B cell (primary cell): ENCODE results near the gene CCR9. TPM values are rescaled to one million over a fixed set of nuclear protein-coding genes. Genes with fewer than 3 reads are reported as not detected.

ENCODE experiments used
- ATAC-seq: fragments of 200-7000 bp; cut with Tn5 transposase; one replicate; pipeline ENCODE4 v1.10.0; 2021; ENCODE audit warnings: low read depth, mild to moderate bottlenecking, moderate number of reproducible peaks, moderate library complexity
- CTCF ChIA-PET: fragments of 350-600 bp; sonication (Branson Sonifier 250); formaldehyde crosslinking; loops from one replicate; lab custom pipeline; 2021; ENCODE audit warnings: antibody characterized with exemption, inconsistent platforms; lab: Charles Lee
- POLR2A ChIA-PET: fragments of 350-600 bp; sonication (Branson Sonifier 250); formaldehyde crosslinking; loops from one replicate; lab custom pipeline; 2021; ENCODE audit warnings: antibody characterized with exemption; lab: Charles Lee
- DNase-seq: peaks from one replicate; pipeline ENCODE4 v3.0.0; 2013
- H2AFZ ChIP-seq: 2 replicates; pipeline ENCODE4 v1.6.1; 2012; ENCODE audit warnings: mild to moderate bottlenecking, low read depth, low read length; ENCODE audit not compliant: insufficient read depth, poor library complexity, severe bottlenecking
- H3K27ac ChIP-seq, 2 donors: 1 replicate in 1 of 2; 2 replicates in 1 of 2; pipeline ENCODE4 v1.5.1; 2012 to 2013; ENCODE audit warnings: low read length in 2 of 2, mild to moderate bottlenecking in 2 of 2, moderate library complexity in 1 of 2
- H3K27me3 ChIP-seq, 4 experiments: fragments of 200-600 bp in 1 of 4; sonication (generic) in 1 of 4; replicated peaks in 1 of 4; 1 replicate in 2 of 4; 2 replicates in 2 of 4; pipeline versions ENCODE4 v1.6.1 to v1.7.0; 2013 to 2016; ENCODE audit warnings: low read length in 3 of 4, mild to moderate bottlenecking in 2 of 4, mixed read lengths in 1 of 4, moderate library complexity in 1 of 4; ENCODE audit not compliant: insufficient read depth in 4 of 4, control insufficient read depth in 3 of 4; ENCODE audit errors: control extremely low read depth in 1 of 4
- H3K36me3 ChIP-seq, 2 experiments: replicated peaks in 1 of 2; 1 replicate in 1 of 2; 2 replicates in 1 of 2; pipeline versions ENCODE4 v1.6.1 to v1.7.1; 2013; ENCODE audit warnings: low read length in 1 of 2; ENCODE audit not compliant: insufficient read depth in 2 of 2, control insufficient read depth in 1 of 2; ENCODE audit errors: control extremely low read depth in 1 of 2, extremely low read depth in 1 of 2
- H3K4me1 ChIP-seq, 2 donors: fragments of 200-600 bp in 1 of 2; sonication (generic) in 1 of 2; 1 replicate in 1 of 2; 2 replicates in 1 of 2; pipeline versions ENCODE4 v1.5.1 to v1.6.1; 2013 to 2017; ENCODE audit warnings: low read length in 2 of 2; ENCODE audit not compliant: control insufficient read depth in 2 of 2, insufficient read depth in 2 of 2
- H3K4me2 ChIP-seq: replicated peaks from 2 replicates; pipeline ENCODE3; 2012; ENCODE audit warnings: mild to moderate bottlenecking, low read depth, low read length; ENCODE audit not compliant: poor library complexity, severe bottlenecking
- H3K4me3 ChIP-seq, 5 experiments: fragments of 200-600 bp in 1 of 5; sonication (generic) in 1 of 5; 1 replicate in 3 of 5; 2 replicates in 2 of 5; pipeline versions ENCODE4 v1.5.1 to v1.7.0; 2011 to 2016; ENCODE audit warnings: low read length in 4 of 5, mild to moderate bottlenecking in 4 of 5, low read depth in 2 of 5, control low read depth in 1 of 5, moderate library complexity in 1 of 5; ENCODE audit not compliant: insufficient read depth in 1 of 5; ENCODE audit errors: control extremely low read depth in 1 of 5, extremely low read depth in 1 of 5
- H3K79me2 ChIP-seq: fragments of 200-600 bp; sonication (generic); one replicate; pipeline ENCODE4 v1.6.0; 2016; ENCODE audit warnings: low read length; ENCODE audit not compliant: control insufficient read depth, insufficient read depth
- H3K9ac ChIP-seq: fragments of 200-600 bp; sonication (generic); 2 replicates; pipeline ENCODE4 v1.6.1; 2017; ENCODE audit warnings: mild to moderate bottlenecking, low read length, moderate library complexity
- H3K9me3 ChIP-seq, 3 donors: one replicate each; pipeline versions ENCODE4 v1.6.1 to v1.7.1; 2013; ENCODE audit warnings: low read length in 2 of 3; ENCODE audit not compliant: control insufficient read depth in 2 of 3, insufficient read depth in 1 of 3; ENCODE audit errors: control extremely low read depth in 1 of 3
- H4K20me1 ChIP-seq: 2 replicates; pipeline ENCODE4 v1.6.0; 2012; ENCODE audit warnings: mild to moderate bottlenecking, low read length; ENCODE audit not compliant: insufficient read depth, control insufficient read depth, poor library complexity, severe bottlenecking
- H3K27ac Mint-ChIP-seq: one replicate; pipeline ENCODE4 v1.8.0; 2021; ENCODE audit warnings: mixed read lengths
- H3K27me3 Mint-ChIP-seq: one replicate; pipeline ENCODE4 v1.8.0; 2021; ENCODE audit warnings: mixed read lengths
- H3K4me1 Mint-ChIP-seq: one replicate; pipeline ENCODE4 v1.8.0; 2021; ENCODE audit warnings: mixed read lengths
- H3K4me3 Mint-ChIP-seq: one replicate; pipeline ENCODE4 v1.8.0; 2021; ENCODE audit warnings: mixed read lengths
- H3K9me3 Mint-ChIP-seq: one replicate; pipeline ENCODE4 v1.8.0; 2022; ENCODE audit warnings: mixed read lengths; ENCODE audit not compliant: insufficient read depth
- EZH2 ChIP-seq: IDR thresholded peaks from 2 replicates; pipeline ENCODE4 v1.6.1; 2012; ENCODE audit warnings: borderline replicate concordance, low read depth, mild to moderate bottlenecking, moderate library complexity, low read length; ENCODE audit not compliant: insufficient read depth, poor library complexity, severe bottlenecking
- WGBS: methylation state at CpG from one replicate; pipeline ENCODE4 v1.1.5; 2013; ENCODE audit warnings: missing lambda C conversion rate; ENCODE audit not compliant: insufficient coverage; 5-methylcytosine and 5-hydroxymethylcytosine counted together
- intact Hi-C: fragments of 100-400 bp; cut with micrococcal nuclease; formaldehyde crosslinking; loops from one replicate; pipeline ENCODE4 v1.10.0; 2022
- polyA plus RNA-seq: library from polyadenylated mRNA; depleted of rRNA; stranded (reverse); fragments of >200 nt; gene quantifications from 2 replicates; pipeline ENCODE4 v1.2.3, GENCODE V29; 2012
- total RNA-seq, 2 donors: library from RNA; stranded (reverse); fragments of 120-200 nt in 1 of 2; gene quantifications; 1 replicate in 1 of 2; 2 replicates in 1 of 2; pipeline versions ENCODE4 v1.2.3 to v1.2.4, GENCODE V29; 2013 to 2022
- TF ChIP-seq, protein P1 (sequence below): fragments of 200-600 bp; IDR thresholded peaks from one replicate; pipeline ENCODE4 v1.8.0; 2022; ENCODE audit warnings: antibody characterized with exemption, mild to moderate bottlenecking

CCR9 gene
- total and polyA plus RNA-seq, 2 donors (not counting 1 experiment from before 2014, with no cell fraction given), result 0.76 to 1.1 TPM

DNA sequence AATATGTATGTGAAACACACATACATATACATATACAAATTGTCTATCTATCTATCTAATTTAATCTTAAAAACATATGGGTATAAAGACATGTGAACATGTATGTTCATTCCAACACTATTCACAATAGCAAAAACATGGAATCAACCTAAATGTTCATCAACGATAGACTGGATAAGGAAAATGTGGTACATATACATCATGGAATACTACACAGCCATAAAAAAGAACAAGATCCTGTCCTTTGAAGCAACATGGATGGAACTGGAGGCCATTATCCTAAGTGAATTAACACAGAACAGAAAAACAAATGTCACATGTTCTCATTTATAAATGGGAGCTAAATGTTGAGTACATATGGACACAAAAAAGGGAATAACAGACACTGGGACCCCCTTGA, 5.8 kb downstream of the CCR9 start:
- Histone ChIP-seq H4K20me1 (no peaks in the 10 kb centered on the region), H3K4me3 (no peak overlapping the region), H3K27me3 (no peaks in the 10 kb centered on the region), H3K27ac (peak overlapping the region; percentile 27 to 79), H3K4me1 (peaks cover 52 to 59% of the 10 kb centered on the region in 2 donors), H3K36me3 (no peaks in the 10 kb centered on the region), H2AFZ (no peak overlapping the region), H3K4me2 (no peak overlapping the region), H3K79me2 (no peaks in the 10 kb centered on the region), H3K9ac (no peak overlapping the region), H3K9me3 (no peaks in the 10 kb centered on the region)
- Mint-ChIP-seq H3K27me3 (no peaks in the 10 kb centered on the region), H3K9me3 (no peaks in the 10 kb centered on the region), H3K4me1 (peaks cover 65% of the 10 kb centered on the region), H3K4me3 (no peak overlapping the region), H3K27ac (peak overlapping the region; percentile 87)
- ATAC-seq (no peak), DNase-seq (no peak)
- CTCF ChIA-PET, result no interaction called here
- POLR2A ChIA-PET, result no interaction called here
- intact Hi-C loops, result loop anchor here (5.0 kb wide), 1 partner anchor 50 kb away; the partner anchor contains the start of gene LZTFL1
- no CpG with 5 or more reads among the region's 1 CpG for WGBS
- no peak for TF ChIP-seq EZH2
- TF ChIP-seq, protein P1, sequence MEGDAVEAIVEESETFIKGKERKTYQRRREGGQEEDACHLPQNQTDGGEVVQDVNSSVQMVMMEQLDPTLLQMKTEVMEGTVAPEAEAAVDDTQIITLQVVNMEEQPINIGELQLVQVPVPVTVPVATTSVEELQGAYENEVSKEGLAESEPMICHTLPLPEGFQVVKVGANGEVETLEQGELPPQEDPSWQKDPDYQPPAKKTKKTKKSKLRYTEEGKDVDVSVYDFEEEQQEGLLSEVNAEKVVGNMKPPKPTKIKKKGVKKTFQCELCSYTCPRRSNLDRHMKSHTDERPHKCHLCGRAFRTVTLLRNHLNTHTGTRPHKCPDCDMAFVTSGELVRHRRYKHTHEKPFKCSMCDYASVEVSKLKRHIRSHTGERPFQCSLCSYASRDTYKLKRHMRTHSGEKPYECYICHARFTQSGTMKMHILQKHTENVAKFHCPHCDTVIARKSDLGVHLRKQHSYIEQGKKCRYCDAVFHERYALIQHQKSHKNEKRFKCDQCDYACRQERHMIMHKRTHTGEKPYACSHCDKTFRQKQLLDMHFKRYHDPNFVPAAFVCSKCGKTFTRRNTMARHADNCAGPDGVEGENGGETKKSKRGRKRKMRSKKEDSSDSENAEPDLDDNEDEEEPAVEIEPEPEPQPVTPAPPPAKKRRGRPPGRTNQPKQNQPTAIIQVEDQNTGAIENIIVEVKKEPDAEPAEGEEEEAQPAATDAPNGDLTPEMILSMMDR, result no peak

GRCh38 chr3:45894015-45894414, 7.7 kb downstream of the CCR9 start:
- DNase-seq, result peak; percentile 44
- H3K4me1 Mint-ChIP-seq, result peaks cover 55% of the 10 kb centered on the region
- H3K27me3 Mint-ChIP-seq, result no peaks in the 10 kb centered on the region
- ChIA-PET POLR2A (no interaction called here), CTCF (interaction anchor here (0.7 to 2.0 kb wide), 3 partner anchors 11 to 536 kb away, joined by 3 to 13 read pairs (median 4); no protein-coding TSS in a partner anchor)
- H3K27me3 ChIP-seq, result no peaks in the 10 kb centered on the region
- WGBS, result 15% methylated on average over 2 of the region's 6 CpGs
- intact Hi-C loops, result loop anchor here (5.0 kb wide), 1 partner anchor 52 kb away; the partner anchor contains the start of gene LZTFL1
- no peak for ATAC-seq
- H3K27ac Mint-ChIP-seq, result peak overlapping the region; percentile 84
- no peaks in the 10 kb centered on the region for H4K20me1 ChIP-seq
- TF ChIP-seq, protein P1, result no peak
- TF ChIP-seq EZH2, result no peak
- H3K4me1 ChIP-seq, result peaks cover 42 to 44% of the 10 kb centered on the region in 2 donors
- no peaks in the 10 kb centered on the region for H3K9me3 ChIP-seq
- H3K9me3 Mint-ChIP-seq, result no peaks in the 10 kb centered on the region
- peak overlapping the region; percentile 56 to 79 for H3K27ac ChIP-seq
- H3K4me3 Mint-ChIP-seq, result peak overlapping the region; percentile 58
- peak overlapping the region; percentile 64 for H3K4me2 ChIP-seq
- H3K9ac ChIP-seq, result peak overlapping the region; percentile 42
- no peaks in the 10 kb centered on the region for H3K79me2 ChIP-seq
- H2AFZ ChIP-seq, result peak overlapping the region; percentile 74
- H3K4me3 ChIP-seq, result peak overlapping the region in 1 of 5 experiments; percentile 2
- H3K36me3 ChIP-seq, result no peaks in the 10 kb centered on the region
